ENCODE measurements around the gene EML2. TPM values are rescaled to one million over a fixed set of nuclear protein-coding genes. Genes with fewer than 3 reads are reported as not detected.
"Not testable (repeated sequence)": the region's sequence is repeated elsewhere in the genome, so short reads cannot be mapped to it uniquely, and the experiment has no call there.

Gene EML2
- total RNA-seq, 1 donor from 2014 or later = 207 TPM

DNA sequence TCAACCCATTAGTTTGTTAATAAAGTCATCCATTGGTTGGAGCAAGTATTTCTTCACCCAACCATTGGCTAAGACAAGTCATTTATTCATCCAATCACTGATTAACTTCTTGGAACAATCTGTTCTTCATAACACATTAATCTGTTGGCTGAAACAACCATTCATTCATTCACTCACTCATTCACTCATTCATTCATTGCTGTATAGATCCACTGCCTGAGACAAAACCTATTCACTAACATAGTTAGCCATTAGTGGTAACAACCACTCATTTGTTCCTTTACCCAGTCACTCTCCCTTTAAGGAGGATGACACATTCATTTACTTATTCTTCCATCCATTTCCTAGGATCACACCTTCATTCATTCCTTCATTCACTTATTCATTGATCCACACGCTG is 15.2 kb downstream of the EML2 start:
- Mint-ChIP-seq H3K9me3 (no peaks in the 10 kb centered on the region), H3K4me1 (ENCODE audit: low read depth) (peaks cover 6% of the 10 kb centered on the region), H3K4me3 (ENCODE audit: low read depth) (no peak overlapping the region), H3K27me3 (ENCODE audit: low read depth) (no peaks in the 10 kb centered on the region), H3K27ac (no peak overlapping the region), H3K36me3 (ENCODE audit: low read depth) (peaks cover 74% of the 10 kb centered on the region)
- intact Hi-C loops (cut with micrococcal nuclease) = no loop called here
- no peak for DNase-seq (ENCODE audit: low spot score)

DNA sequence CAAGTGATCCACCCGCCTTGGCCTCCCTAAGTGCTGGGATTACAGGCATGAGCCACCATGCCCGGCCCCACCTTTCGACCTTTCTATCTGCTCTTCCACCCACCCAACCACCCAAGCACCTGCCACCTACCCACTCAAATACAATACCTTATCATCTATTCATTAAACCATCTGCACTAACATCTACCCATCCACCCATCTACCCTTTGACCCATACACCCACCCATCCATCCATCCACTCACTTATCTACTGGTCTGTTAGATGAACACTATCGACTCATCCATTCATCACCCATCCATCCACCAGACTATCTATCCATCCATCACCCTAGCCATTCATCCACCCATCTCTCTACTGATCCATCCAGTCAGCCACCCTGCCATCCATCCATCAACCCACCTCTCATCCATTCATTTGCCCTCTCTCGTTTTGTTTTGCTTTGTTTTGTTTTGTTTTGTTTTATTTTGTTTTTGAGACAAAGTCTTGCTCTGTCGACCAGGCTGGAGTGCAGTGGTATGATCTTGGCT is 17.2 kb downstream of the EML2 start:
- intact Hi-C loops (cut with micrococcal nuclease) = no loop called here
- Mint-ChIP-seq H3K4me3 (ENCODE audit: low read depth) (no peak overlapping the region), H3K4me1 (ENCODE audit: low read depth) (peaks cover 6% of the 10 kb centered on the region), H3K36me3 (ENCODE audit: low read depth) (peaks cover 72% of the 10 kb centered on the region), H3K27ac (peak overlapping the region; percentile 38), H3K9me3 (no peaks in the 10 kb centered on the region), H3K27me3 (ENCODE audit: low read depth) (no peaks in the 10 kb centered on the region)
- no peak for DNase-seq (ENCODE audit: low spot score)

- Mint-ChIP-seq H3K9me3 (no peaks in the 10 kb centered on the region), H3K36me3 (ENCODE audit: low read depth) (peaks cover 74% of the 10 kb centered on the region), H3K4me3 (ENCODE audit: low read depth) (no peak overlapping the region), H3K27me3 (ENCODE audit: low read depth) (no peaks in the 10 kb centered on the region), H3K27ac (no peak overlapping the region), H3K4me1 (ENCODE audit: low read depth) (peaks cover 6% of the 10 kb centered on the region)
- intact Hi-C loops (cut with micrococcal nuclease) = no loop called here
- DNase-seq (ENCODE audit: low spot score) = no peak
Observed at GRCh38 chr19:45621389-45621788, 17.8 kb downstream of the EML2 start.

DNA sequence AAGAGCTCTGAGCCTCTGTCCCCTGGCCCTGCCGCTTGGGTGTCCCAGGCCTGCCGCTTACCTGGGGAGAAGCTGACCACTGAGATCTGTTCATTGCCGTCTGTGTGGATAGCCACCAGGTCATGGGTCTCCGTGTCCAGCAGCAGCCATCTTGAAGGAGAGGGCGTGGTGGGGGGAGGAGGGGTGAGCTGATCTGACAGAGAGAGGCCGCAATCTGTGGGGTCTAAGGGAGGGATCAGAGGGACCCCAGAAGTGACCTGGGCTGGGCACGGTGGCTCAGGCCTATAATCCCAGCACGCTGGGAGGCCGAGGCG is 22.5 kb downstream of the EML2 start:
- no peaks in the 10 kb centered on the region for H3K9me3 Mint-ChIP-seq
- H3K27ac Mint-ChIP-seq = no peak overlapping the region
- peaks cover 20% of the 10 kb centered on the region for H3K4me1 Mint-ChIP-seq (ENCODE audit: low read depth)
- H3K4me3 Mint-ChIP-seq (ENCODE audit: low read depth) = no peak overlapping the region
- intact Hi-C loops (cut with micrococcal nuclease) = no loop called here
- DNase-seq (ENCODE audit: low spot score) = no peak
- peaks cover 71% of the 10 kb centered on the region for H3K36me3 Mint-ChIP-seq (ENCODE audit: low read depth)
- H3K27me3 Mint-ChIP-seq (ENCODE audit: low read depth) = no peaks in the 10 kb centered on the region

DNA sequence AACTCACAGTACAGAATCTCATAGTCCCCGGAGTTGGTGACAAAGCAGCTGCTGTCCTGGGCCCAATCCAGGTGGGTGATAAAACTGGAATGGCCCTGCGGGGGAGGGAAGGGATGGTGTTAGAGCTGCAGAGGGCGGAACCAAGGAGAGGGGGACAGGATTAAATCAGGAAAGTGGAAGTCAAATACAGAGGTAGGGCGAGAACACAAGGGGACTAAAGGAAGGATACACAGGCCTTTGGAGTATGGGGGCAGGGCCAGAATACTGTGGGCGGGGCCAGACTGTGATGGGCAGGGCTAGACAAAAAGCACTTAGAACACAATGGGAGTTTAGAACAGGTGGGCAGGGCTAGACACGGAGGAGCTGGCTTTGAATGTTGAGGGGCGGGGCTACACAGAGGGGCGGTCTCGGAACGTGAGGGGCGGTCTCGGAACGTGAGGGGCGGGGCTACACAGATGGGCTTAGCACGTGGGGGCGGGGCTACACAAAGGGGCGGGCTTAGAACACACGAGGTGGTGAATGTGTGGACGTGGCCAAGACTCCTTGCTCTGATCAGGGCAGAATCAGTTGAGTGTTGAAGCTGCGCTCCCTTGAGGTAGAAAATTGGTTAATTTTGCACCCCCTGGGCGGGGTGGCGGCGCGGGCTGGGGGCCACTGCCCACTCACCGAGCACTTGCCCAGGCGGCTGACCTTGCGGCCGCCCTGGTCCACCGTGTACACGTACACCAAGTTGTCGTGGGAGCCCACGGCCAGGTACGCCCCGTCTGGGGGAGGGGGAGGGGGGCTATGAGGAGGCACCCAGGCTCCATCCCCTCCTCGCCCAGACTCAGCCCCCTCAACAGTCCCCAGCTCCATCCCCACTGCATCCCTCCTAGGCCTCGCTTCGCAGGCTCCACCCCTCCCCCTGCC is 23.1 kb downstream of the EML2 start:
- DNase-seq (ENCODE audit: low spot score) = peak; percentile 74
- Mint-ChIP-seq H3K27ac (no peak overlapping the region), H3K36me3 (ENCODE audit: low read depth) (peaks cover 68% of the 10 kb centered on the region), H3K9me3 (no peaks in the 10 kb centered on the region), H3K4me1 (ENCODE audit: low read depth) (peaks cover 20% of the 10 kb centered on the region), H3K27me3 (ENCODE audit: low read depth) (no peaks in the 10 kb centered on the region), H3K4me3 (ENCODE audit: low read depth) (no peak overlapping the region)
- intact Hi-C loops (cut with micrococcal nuclease) = no loop called here

- H3K9me3 Mint-ChIP-seq; DNase-seq (ENCODE audit: low spot score); H3K27ac Mint-ChIP-seq; intact Hi-C loops (cut with micrococcal nuclease); H3K27me3 Mint-ChIP-seq (ENCODE audit: low read depth); H3K4me3 Mint-ChIP-seq (ENCODE audit: low read depth): not testable (repeated sequence)
- peaks cover 20% of the 10 kb centered on the region for H3K4me1 Mint-ChIP-seq (ENCODE audit: low read depth)
- peaks cover 68% of the 10 kb centered on the region for H3K36me3 Mint-ChIP-seq (ENCODE audit: low read depth)
Observed at GRCh38 chr19:45615056-45615455, 24.1 kb downstream of the EML2 start.

GRCh38 chr19:45613926-45614725 is 25.1 kb downstream of the EML2 start:
- peak overlapping the region; percentile 91 for H3K27ac Mint-ChIP-seq
- H3K27me3 Mint-ChIP-seq (ENCODE audit: low read depth) = no peaks in the 10 kb centered on the region
- peaks cover 70% of the 10 kb centered on the region for H3K36me3 Mint-ChIP-seq (ENCODE audit: low read depth)
- intact Hi-C loops (cut with micrococcal nuclease) = loop anchor here (1.0 kb wide), 2 partner anchors 28 to 30 kb away; partner anchors contain the start of gene OPA3
- H3K4me1 Mint-ChIP-seq (ENCODE audit: low read depth) = peaks cover 20% of the 10 kb centered on the region
- peak overlapping the region; percentile 22 for H3K4me3 Mint-ChIP-seq (ENCODE audit: low read depth)
- DNase-seq (ENCODE audit: low spot score) = peak; percentile 33
- peaks cover under 1% of the 10 kb centered on the region for H3K9me3 Mint-ChIP-seq

- H3K4me1 Mint-ChIP-seq (ENCODE audit: low read depth) = peaks cover 17% of the 10 kb centered on the region
- H3K27me3 Mint-ChIP-seq (ENCODE audit: low read depth) = no peaks in the 10 kb centered on the region
- peaks cover 6% of the 10 kb centered on the region for H3K9me3 Mint-ChIP-seq
- DNase-seq (ENCODE audit: low spot score) = no peak
- H3K27ac Mint-ChIP-seq = no peak overlapping the region
- H3K36me3 Mint-ChIP-seq (ENCODE audit: low read depth) = peaks cover 38% of the 10 kb centered on the region
- intact Hi-C loops (cut with micrococcal nuclease) = no loop called here
- H3K4me3 Mint-ChIP-seq (ENCODE audit: low read depth) = no peak overlapping the region
Observed at GRCh38 chr19:45608948-45609347, 30.2 kb downstream of the EML2 start.

- H3K9me3 Mint-ChIP-seq = peaks cover 6% of the 10 kb centered on the region
- H3K27me3 Mint-ChIP-seq (ENCODE audit: low read depth) = peaks cover 11% of the 10 kb centered on the region
- H3K4me3 Mint-ChIP-seq (ENCODE audit: low read depth) = no peak overlapping the region
- peaks cover 26% of the 10 kb centered on the region for H3K36me3 Mint-ChIP-seq (ENCODE audit: low read depth)
- peak overlapping the region; percentile 88 for H3K27ac Mint-ChIP-seq
- peak; percentile 24 for DNase-seq (ENCODE audit: low spot score)
- intact Hi-C loops (cut with micrococcal nuclease) = loop anchor here (1.0 kb wide), 1 partner anchor 36 kb away; no protein-coding TSS in a partner anchor
- peaks cover 12% of the 10 kb centered on the region for H3K4me1 Mint-ChIP-seq (ENCODE audit: low read depth)
Observed at GRCh38 chr19:45607071-45608029, 31.8 kb downstream of the EML2 start.

DNA sequence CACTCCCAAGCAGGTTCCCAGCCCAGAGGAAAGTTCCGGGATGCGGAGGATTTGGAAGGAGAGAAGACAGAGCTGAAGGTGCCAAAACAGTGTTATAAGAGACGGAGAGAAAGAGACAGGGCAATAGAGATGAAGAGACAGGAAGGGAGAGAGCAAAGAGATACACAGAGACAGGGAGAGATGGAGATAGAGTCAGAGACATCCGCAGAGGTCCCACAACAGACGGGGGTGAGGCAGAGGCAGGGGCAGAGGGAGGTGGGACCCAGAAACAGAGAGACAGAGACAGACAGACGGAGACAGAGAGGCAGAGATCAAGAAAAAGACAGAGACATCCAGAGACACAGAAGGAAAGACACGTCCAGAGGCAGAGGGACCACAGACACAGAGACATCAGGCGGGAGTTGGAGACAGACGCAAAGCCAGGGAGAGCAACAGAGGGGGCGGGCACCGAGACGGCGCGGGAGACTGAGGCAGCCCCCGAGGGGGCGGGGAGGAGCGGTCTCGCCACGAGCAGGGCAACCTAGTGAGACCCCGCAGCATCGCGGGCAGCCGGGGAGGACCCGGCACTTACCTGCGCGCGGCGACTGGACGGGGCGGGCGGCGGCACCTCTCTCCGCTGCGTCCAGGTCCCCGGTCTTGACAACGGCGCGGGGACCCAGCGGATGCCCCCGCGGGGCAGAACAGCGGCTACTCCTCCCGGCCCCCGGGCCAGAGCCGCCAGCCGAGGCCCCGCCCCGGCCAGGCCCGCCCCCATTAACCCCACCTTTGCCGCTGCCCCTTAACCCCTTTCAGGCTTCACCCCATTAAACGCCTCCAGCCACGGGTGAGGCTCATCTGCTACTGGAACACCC is 37.4 kb downstream of the EML2 start, which contains the start of gene GPR4:
Gene GPR4 (minus strand): TSS at position 689 of the 851 bp plus-strand sequence. CDS start 10,346 bp downstream, outside the sequence.
- Mint-ChIP-seq H3K27me3 (ENCODE audit: low read depth) (peaks cover 60% of the 10 kb centered on the region), H3K9me3 (no peaks in the 10 kb centered on the region), H3K4me1 (ENCODE audit: low read depth) (peaks cover 18% of the 10 kb centered on the region), H3K36me3 (ENCODE audit: low read depth) (no peaks in the 10 kb centered on the region), H3K27ac (no peak within 1 kb of the TSS), H3K4me3 (ENCODE audit: low read depth) (no peak within 1 kb of the TSS)
- DNase-seq (ENCODE audit: low spot score) = no peak
- intact Hi-C loops (cut with micrococcal nuclease) = no loop called here

DNA sequence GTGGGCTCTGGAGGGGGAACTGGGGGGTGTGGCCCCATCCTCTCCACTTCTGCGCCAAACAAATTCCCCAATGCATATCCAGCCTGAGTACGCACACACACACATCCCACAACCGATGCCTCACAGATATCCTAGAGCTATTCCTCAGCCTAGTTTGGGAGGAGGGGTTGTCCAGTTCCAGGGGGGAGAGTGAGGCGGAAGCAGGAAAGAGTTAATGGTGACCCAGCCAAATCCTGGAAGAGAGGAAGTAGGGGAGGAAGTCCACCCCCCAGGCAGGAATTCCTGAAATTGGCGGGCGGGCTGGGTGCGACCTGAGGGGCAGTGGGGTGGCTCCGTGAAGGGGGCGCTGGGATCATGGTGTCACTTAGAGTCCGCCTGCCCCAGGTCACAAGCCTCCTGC is 38.1 kb downstream of the EML2 start:
- Mint-ChIP-seq H3K4me1 (ENCODE audit: low read depth) (peaks cover 18% of the 10 kb centered on the region), H3K36me3 (ENCODE audit: low read depth) (no peaks in the 10 kb centered on the region), H3K4me3 (ENCODE audit: low read depth) (no peak overlapping the region), H3K27me3 (ENCODE audit: low read depth) (peaks cover 66% of the 10 kb centered on the region), H3K27ac (no peak overlapping the region), H3K9me3 (no peaks in the 10 kb centered on the region)
- intact Hi-C loops (cut with micrococcal nuclease) = no loop called here
- no peak for DNase-seq (ENCODE audit: low spot score)

All from activated T-helper 2 cell treated with anti-CD3 and anti-CD28 coated beads, Interferon-gamma antibody, Interleukin-2, Interleukin-4, amounts not matched to agents 10 μg/mL and 5 μg/mL and 100 μg/mL, durations not matched to agents 14 hours and 24 hours and 36 hours (primary cell).